OCI-LY7 (cell line): ENCODE data around the gene NEDD8. TPM values are rescaled to one million over a fixed set of nuclear protein-coding genes. Genes with fewer than 3 reads are reported as not detected.

Source experiments
- BruUV-seq: library from RNA; stranded (reverse); fragments of 400-500 nt; replicated peaks from 2 replicates; lab custom pipeline; 2021; lab: Mats Ljungman, UMichigan
- CTCF ChIA-PET: fragments of 300-600 bp; sonication (Branson Sonifier 250); formaldehyde crosslinking; loops from one replicate; lab custom pipeline; 2022; ENCODE audit warnings: antibody characterized with exemption; ENCODE audit not compliant: unreplicated experiment; lab: Charles Lee
- POLR2A ChIA-PET: fragments of 300-600 bp; sonication (Branson Sonifier 250); formaldehyde crosslinking; loops from one replicate; lab custom pipeline; 2022; ENCODE audit warnings: antibody characterized with exemption; lab: Charles Lee
- DNase-seq: peaks from one replicate; pipeline ENCODE4 v3.0.0-alpha.2; 2015; ENCODE audit warnings: low spot score
- H2AFZ ChIP-seq: fragments of 200-600 bp; sonication (generic), shearing (Covaris generic); 2 replicates; pipeline ENCODE4 v1.6.1; 2014; ENCODE audit warnings: mild to moderate bottlenecking, antibody characterized with exemption, low read length, moderate library complexity
- H3K27ac ChIP-seq: fragments of 200-600 bp; sonication (generic); 2 replicates; pipeline ENCODE4 v1.5.1; 2014; ENCODE audit warnings: mixed run types, low read depth, mild to moderate bottlenecking, moderate library complexity, low read length, inconsistent platforms; ENCODE audit not compliant: poor library complexity, severe bottlenecking
- H3K36me3 ChIP-seq: fragments of 200-600 bp; sonication (generic); 2 replicates; pipeline ENCODE4 v1.6.1; 2014; ENCODE audit warnings: mild to moderate bottlenecking, antibody characterized with exemption, low read length, moderate library complexity, mixed read lengths; ENCODE audit not compliant: insufficient read depth
- H3K4me1 ChIP-seq: fragments of 200-600 bp; sonication (generic); 2 replicates; pipeline ENCODE4 v1.5.1; 2014; ENCODE audit warnings: mild to moderate bottlenecking, low read length; ENCODE audit not compliant: insufficient read depth, poor library complexity, severe bottlenecking
- H3K4me2 ChIP-seq: fragments of 200-600 bp; sonication (generic); 2 replicates; pipeline ENCODE4 v1.6.1; 2014; ENCODE audit warnings: mild to moderate bottlenecking, low read length
- H3K4me3 ChIP-seq: fragments of 200-600 bp; sonication (generic); 2 replicates; pipeline ENCODE4 v1.5.1; 2014; ENCODE audit warnings: mild to moderate bottlenecking, low read depth, low read length; ENCODE audit not compliant: poor library complexity, severe bottlenecking
- H3K79me2 ChIP-seq: fragments of 200-600 bp; sonication (generic); 2 replicates; pipeline ENCODE4 v1.6.1; 2016; ENCODE audit warnings: low read depth, mild to moderate bottlenecking, low read length, moderate library complexity, mixed read lengths; ENCODE audit not compliant: insufficient read depth
- H3K9me2 ChIP-seq: fragments of 200-600 bp; sonication (generic); 2 replicates; pipeline ENCODE4 v1.6.1; 2016; ENCODE audit warnings: mild to moderate bottlenecking, low read length, mixed read lengths; ENCODE audit not compliant: insufficient read depth
- H3K9me3 ChIP-seq: fragments of 200-600 bp; sonication (generic); 2 replicates; pipeline ENCODE4 v1.6.1; 2014; ENCODE audit warnings: mild to moderate bottlenecking, mixed run types, low read length, mixed read lengths
- H4K20me1 ChIP-seq: fragments of 200-600 bp; sonication (generic); 2 replicates; pipeline ENCODE4 v1.6.1; 2014; ENCODE audit warnings: mild to moderate bottlenecking, antibody characterized with exemption, low read length, moderate library complexity, mixed read lengths; ENCODE audit not compliant: insufficient read depth
- CTCF ChIP-seq: fragments of 200-600 bp; sonication (generic); conservative IDR thresholded peaks from 2 replicates; pipeline ENCODE4 v1.5.1; 2014; ENCODE audit warnings: mild to moderate bottlenecking, antibody characterized with exemption, low read length, moderate library complexity, mixed read lengths
- EZH2phosphoT487 ChIP-seq: fragments of 200-600 bp; sonication (generic); IDR thresholded peaks from 2 replicates; pipeline ENCODE4 v1.6.1; 2018; ENCODE audit warnings: low read depth, borderline replicate concordance, mild to moderate bottlenecking, mixed run types, antibody characterized with exemption, low read length, moderate library complexity, mixed read lengths
- intact Hi-C: fragments of 100-400 bp; cut with micrococcal nuclease; formaldehyde crosslinking; loops from one replicate; pipeline ENCODE4 v1.10.0; 2022; ENCODE audit not compliant: unreplicated experiment
- total RNA-seq, 2 experiments: library from RNA; depleted of rRNA in 1 of 2; stranded (reverse); fragments of >200 nt in 1 of 2; shearing (Covaris generic) in 1 of 2; gene quantifications; 2 replicates each; pipeline ENCODE4 v1.2.3, GENCODE V29; 2014 to 2022

The NEDD8 gene
- total RNA-seq, 2 experiments from 2014 or later = 167 to 174 TPM

DNA sequence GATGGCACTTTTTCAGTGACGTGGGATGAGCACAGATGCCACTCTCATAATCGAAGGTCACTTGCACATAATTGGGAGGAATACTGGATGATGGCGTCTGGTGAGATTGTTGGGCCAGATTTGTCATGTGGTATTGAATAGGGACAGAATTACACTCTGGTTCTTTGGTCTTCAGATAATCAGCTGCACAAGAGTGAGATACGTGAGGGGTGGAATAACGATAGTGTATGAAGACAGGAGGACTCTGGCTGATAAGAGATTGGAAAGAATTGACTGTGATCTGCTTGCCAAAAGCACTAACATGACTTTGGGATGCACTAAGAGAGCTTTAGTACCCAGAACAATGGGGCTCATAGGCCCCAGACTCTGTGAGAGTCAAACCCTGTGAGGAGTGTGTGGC, 46.3 kb upstream of the NEDD8 start:
- no peak for TF ChIP-seq EZH2phosphoT487
- TF ChIP-seq CTCF = no peak

GRCh38 chr14:24277606-24278321, 45.6 kb upstream of the NEDD8 start:
- Histone ChIP-seq H3K4me1 (peaks cover 32% of the 10 kb centered on the region), H3K27ac (no peak overlapping the region), H3K36me3 (no peaks in the 10 kb centered on the region), H3K79me2 (no peaks in the 10 kb centered on the region), H3K4me2 (no peak overlapping the region), H3K9me3 (no peaks in the 10 kb centered on the region), H2AFZ (no peak overlapping the region), H3K4me3 (no peak overlapping the region), H4K20me1 (no peaks in the 10 kb centered on the region), H3K9me2 (no peaks in the 10 kb centered on the region)
- BruUV-seq = no TSS peak
- no peak for TF ChIP-seq CTCF
- no peak for TF ChIP-seq EZH2phosphoT487
- no peak for DNase-seq
- intact Hi-C loops = no loop called here
- POLR2A ChIA-PET = interaction anchor here (1.3 kb wide), 1 partner anchor 36 kb away, joined by 4 read pairs; the partner anchor contains the start of gene TINF2
- CTCF ChIA-PET = no interaction called here

More for the DNA sequence above, 46.3 kb upstream of the NEDD8 start:
- CTCF ChIA-PET = no interaction called here
- H3K4me1 ChIP-seq = peaks cover 26% of the 10 kb centered on the region
- no peaks in the 10 kb centered on the region for H3K79me2 ChIP-seq
- no peak overlapping the region for H3K27ac ChIP-seq
- no peak for DNase-seq
- no peaks in the 10 kb centered on the region for H3K36me3 ChIP-seq
- intact Hi-C loops = no loop called here
- H2AFZ ChIP-seq = no peak overlapping the region
- no peak overlapping the region for H3K4me2 ChIP-seq
- H4K20me1 ChIP-seq = no peaks in the 10 kb centered on the region
- no TSS peak for BruUV-seq
- H3K4me3 ChIP-seq = no peak overlapping the region
- no peaks in the 10 kb centered on the region for H3K9me3 ChIP-seq
- H3K9me2 ChIP-seq = no peaks in the 10 kb centered on the region
- POLR2A ChIA-PET = no interaction called here

DNA sequence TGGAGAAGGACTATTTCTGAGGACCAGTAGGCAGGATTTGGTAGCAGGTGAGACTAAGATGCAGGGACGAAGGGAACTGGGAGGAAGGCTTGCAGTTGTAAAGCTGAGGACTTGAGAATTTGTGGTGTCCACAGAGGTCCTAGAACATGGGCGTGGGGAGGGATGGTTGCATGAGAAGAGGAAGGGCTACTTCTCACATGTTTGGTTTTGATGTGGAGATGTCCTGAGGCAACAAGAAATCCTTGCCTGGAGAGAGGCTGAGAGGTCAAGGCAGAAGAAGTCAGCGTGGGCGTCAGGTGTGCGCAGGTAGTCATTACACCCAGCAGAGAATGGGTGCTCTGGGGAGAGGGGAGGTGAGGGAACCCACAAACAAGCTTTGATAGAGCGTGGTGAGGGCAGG, 44.9 kb upstream of the NEDD8 start:
- ChIA-PET CTCF (no interaction called here), POLR2A (interaction anchor here (1.3 kb wide), 1 partner anchor 35 kb away, joined by 4 read pairs; the partner anchor contains the start of gene TINF2)
- intact Hi-C loops = no loop called here
- no peaks in the 10 kb centered on the region for H4K20me1 ChIP-seq
- peaks cover 39% of the 10 kb centered on the region for H3K4me1 ChIP-seq
- no peaks in the 10 kb centered on the region for H3K9me3 ChIP-seq
- no peak overlapping the region for H2AFZ ChIP-seq
- H3K4me3 ChIP-seq = no peak overlapping the region
- H3K79me2 ChIP-seq = no peaks in the 10 kb centered on the region
- BruUV-seq = no TSS peak
- no peak for DNase-seq
- no peak overlapping the region for H3K27ac ChIP-seq
- H3K9me2 ChIP-seq = no peaks in the 10 kb centered on the region
- H3K4me2 ChIP-seq = no peak overlapping the region
- H3K36me3 ChIP-seq = no peaks in the 10 kb centered on the region
- TF ChIP-seq EZH2phosphoT487 (no peak), CTCF (no peak)
